K562 treated with DMSO at 1 percent for 4 hours (cell line): Measurements from ENCODE around the gene NTN4. TPM values are rescaled to one million over a fixed set of nuclear protein-coding genes. Genes with fewer than 3 reads are reported as not detected.

ENCODE experiments used
- total RNA-seq: library from RNA; unstranded; fragments of 300-600 nt; gene quantifications from 2 replicates; pipeline ENCODE4 v1.2.3, GENCODE V29; 2022; ENCODE audit not compliant: insufficient read depth

NTN4 gene
- total RNA-seq, result not detected in 2 replicates

DNA sequence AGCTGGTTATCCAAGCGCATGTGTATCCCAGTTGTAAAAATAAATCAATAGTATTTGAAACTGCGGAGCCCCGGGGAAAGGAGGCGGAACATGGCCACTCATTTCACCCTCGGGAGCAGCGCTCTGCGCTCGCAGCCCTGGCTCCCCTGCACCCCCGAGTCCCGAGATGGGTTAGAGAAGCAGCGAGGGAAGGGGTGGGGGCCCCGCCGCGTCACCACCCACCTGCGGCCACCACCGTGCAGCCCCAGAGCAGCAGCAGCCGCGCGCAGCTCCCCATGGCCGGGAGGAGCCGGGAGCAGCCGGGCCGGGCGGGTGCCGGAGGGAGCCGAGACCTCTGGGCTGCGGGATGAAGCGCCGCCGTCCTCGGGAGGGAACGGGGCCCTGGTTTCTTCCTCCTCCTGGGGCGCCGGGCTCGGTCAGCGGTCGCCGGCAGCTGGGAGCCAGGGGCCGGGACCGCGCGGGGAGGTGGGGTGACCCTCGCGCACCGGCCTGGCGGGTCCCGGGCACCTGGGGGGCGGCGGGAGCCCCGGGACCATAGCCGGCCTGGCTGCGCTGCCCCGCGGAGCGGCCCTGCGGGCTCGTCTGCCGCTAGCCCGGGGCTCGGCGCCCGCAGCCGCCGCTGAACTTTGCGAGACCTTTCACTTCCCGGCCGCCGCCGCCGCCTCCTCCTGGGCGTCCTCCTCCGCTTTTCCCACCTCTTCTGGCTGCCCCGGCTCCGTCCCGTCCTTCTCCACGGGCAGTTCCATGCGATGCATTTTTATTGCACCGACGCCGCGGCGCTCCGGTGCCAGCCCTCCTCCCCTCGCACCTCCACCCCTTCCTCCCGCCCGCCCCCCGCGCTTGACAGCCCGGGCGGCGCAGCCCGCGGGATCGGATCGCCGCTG, at the start of gene NTN4:
Gene NTN4 (minus strand): TSS at position 732 of the 884 bp plus-strand sequence. CDS start 455 bp downstream, at position 277.

Other genes starting within 250 kb of the NTN4 start
- 4.0 and 6.1 TPM in 2 replicates for gene USP44, start 239.3 kb downstream of the NTN4 start, total RNA-seq
- 19.4 and 19.8 TPM in 2 replicates for gene SNRPF, start 68.2 kb upstream of the NTN4 start, total RNA-seq
- not detected in 2 replicates for gene CCDC38, start 151.8 kb upstream of the NTN4 start, total RNA-seq
- gene AMDHD1, start 152.6 kb upstream of the NTN4 start, total RNA-seq, result not detected in 2 replicates
- 0.24 TPM in 1 of 2 replicates, not detected in the other for gene HAL, start 205.6 kb upstream of the NTN4 start, total RNA-seq
- 38.7 and 42.2 TPM in 2 replicates for gene LTA4H, start 244.8 kb upstream of the NTN4 start, total RNA-seq